Breast epithelium (tissue), 3 donors: ENCODE results near the gene GPC3.

ENCODE experiments used
- POLR2A ChIP-seq: fragments of 450-650 bp; IDR thresholded peaks from one replicate; pipeline ENCODE4 v1.6.1; 2016; ENCODE audit warnings: antibody characterized with exemption, mild to moderate bottlenecking, moderate library complexity
- POLR2AphosphoS5 ChIP-seq, 3 donors: sonication (generic); formaldehyde crosslinking; IDR thresholded peaks; one replicate each; pipeline ENCODE4 v1.6.1; 2017; ENCODE audit warnings: antibody characterized with exemption in 3 of 3
- TF ChIP-seq, protein P1 (sequence below), 3 donors: fragments of 450-650 bp; IDR thresholded peaks; one replicate each; pipeline ENCODE4 v1.5.1; 2016 to 2017; ENCODE audit warnings: antibody characterized with exemption in 3 of 3, mild to moderate bottlenecking in 3 of 3, moderate library complexity in 3 of 3

DNA sequence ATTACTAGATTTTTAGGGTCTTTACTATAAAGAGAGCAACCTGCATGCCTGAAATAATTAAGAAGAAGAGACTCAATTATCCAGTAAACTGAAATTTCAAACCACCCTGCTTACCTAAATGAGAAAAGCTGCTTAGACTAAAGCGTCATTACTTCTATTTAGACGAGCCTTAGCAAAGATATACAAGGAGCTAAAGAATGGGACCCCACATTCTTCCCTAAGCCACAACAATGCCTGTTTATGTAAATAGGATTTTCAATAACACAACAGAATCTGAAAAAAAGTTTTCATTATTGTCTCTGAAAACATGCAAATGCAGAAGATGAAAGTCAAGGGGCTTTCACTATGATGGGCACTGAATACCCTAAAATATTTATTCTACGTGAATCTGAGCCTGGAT, 16.2 kb downstream of the GPC3 start:
- no peak for TF ChIP-seq POLR2AphosphoS5 (IDR thresholded peaks at IDR 0.05)
- TF ChIP-seq, protein P1, sequence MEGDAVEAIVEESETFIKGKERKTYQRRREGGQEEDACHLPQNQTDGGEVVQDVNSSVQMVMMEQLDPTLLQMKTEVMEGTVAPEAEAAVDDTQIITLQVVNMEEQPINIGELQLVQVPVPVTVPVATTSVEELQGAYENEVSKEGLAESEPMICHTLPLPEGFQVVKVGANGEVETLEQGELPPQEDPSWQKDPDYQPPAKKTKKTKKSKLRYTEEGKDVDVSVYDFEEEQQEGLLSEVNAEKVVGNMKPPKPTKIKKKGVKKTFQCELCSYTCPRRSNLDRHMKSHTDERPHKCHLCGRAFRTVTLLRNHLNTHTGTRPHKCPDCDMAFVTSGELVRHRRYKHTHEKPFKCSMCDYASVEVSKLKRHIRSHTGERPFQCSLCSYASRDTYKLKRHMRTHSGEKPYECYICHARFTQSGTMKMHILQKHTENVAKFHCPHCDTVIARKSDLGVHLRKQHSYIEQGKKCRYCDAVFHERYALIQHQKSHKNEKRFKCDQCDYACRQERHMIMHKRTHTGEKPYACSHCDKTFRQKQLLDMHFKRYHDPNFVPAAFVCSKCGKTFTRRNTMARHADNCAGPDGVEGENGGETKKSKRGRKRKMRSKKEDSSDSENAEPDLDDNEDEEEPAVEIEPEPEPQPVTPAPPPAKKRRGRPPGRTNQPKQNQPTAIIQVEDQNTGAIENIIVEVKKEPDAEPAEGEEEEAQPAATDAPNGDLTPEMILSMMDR (IDR thresholded peaks at IDR 0.05), result no peak
- no peak for TF ChIP-seq POLR2A
